AG09309 (cell line): ENCODE results near the gene LBX2.

Experiments used
- DNase-seq: peaks from one replicate; pipeline ENCODE4 v3.0.0-alpha.2; 2010; ENCODE audit warnings: low read depth
- H3K4me3 ChIP-seq: 2 replicates; pipeline ENCODE4 v1.5.1; 2011; ENCODE audit warnings: mild to moderate bottlenecking, low read depth, low read length, moderate library complexity; ENCODE audit not compliant: control insufficient read depth
- TF ChIP-seq, protein P1 (sequence below): IDR thresholded peaks from 2 replicates; pipeline ENCODE4 v1.5.1; 2011; ENCODE audit warnings: mild to moderate bottlenecking, low read depth, low read length, inconsistent platforms; ENCODE audit not compliant: insufficient read depth, control insufficient read depth; ENCODE audit errors: missing control alignments

LBX2 gene

GRCh38 chr2:74531666-74532065 is 32.3 kb upstream of the LBX2 start:
- H3K4me3 ChIP-seq, result peak overlapping the region; percentile 92
- DNase-seq, result no peak
- TF ChIP-seq, protein P1, sequence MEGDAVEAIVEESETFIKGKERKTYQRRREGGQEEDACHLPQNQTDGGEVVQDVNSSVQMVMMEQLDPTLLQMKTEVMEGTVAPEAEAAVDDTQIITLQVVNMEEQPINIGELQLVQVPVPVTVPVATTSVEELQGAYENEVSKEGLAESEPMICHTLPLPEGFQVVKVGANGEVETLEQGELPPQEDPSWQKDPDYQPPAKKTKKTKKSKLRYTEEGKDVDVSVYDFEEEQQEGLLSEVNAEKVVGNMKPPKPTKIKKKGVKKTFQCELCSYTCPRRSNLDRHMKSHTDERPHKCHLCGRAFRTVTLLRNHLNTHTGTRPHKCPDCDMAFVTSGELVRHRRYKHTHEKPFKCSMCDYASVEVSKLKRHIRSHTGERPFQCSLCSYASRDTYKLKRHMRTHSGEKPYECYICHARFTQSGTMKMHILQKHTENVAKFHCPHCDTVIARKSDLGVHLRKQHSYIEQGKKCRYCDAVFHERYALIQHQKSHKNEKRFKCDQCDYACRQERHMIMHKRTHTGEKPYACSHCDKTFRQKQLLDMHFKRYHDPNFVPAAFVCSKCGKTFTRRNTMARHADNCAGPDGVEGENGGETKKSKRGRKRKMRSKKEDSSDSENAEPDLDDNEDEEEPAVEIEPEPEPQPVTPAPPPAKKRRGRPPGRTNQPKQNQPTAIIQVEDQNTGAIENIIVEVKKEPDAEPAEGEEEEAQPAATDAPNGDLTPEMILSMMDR, result no peak

DNA sequence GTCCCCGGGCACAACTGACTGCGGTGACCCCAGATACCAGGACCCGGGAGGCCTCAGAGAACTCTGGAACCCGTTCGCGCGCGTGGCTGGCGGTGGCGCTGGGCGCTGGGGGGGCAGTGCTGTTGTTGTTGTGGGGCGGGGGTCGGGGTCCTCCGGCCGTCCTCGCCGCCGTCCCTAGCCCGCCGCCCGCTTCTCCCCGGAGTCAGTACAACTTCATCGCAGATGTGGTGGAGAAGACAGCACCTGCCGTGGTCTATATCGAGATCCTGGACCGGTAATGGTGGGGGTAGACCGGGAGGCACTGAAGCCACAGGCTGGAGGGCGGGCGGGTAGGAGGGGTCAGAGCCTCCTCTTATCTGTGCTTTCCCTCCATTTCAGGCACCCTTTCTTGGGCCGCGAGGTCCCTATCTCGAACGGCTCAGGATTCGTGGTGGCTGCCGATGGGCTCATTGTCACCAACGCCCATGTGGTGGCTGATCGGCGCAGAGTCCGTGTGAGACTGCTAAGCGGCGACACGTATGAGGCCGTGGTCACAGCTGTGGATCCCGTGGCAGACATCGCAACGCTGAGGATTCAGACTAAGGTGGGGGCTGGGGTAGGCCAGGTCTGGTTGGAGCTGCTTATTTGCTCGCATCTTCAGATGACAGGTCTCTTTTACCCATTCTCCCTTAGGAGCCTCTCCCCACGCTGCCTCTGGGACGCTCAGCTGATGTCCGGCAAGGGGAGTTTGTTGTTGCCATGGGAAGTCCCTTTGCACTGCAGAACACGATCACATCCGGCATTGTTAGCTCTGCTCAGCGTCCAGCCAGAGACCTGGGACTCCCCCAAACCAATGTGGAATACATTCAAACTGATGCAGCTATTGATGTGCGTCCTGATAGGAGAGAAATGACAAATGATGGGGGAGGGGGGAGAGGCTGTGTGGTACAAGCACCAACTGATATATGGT is 31.1 kb upstream of the LBX2 start:
- H3K4me3 ChIP-seq, result peak overlapping the region; percentile 92
- TF ChIP-seq, protein P1, result no peak
- no peak for DNase-seq

GRCh38 chr2:74529357-74530238 is 30.2 kb upstream of the LBX2 start, which contains the start of the genes AUP1 and HTRA2:
Gene AUP1, minus strand, starts transcription at chr2:74529706. Its CDS starts 77 bp downstream, at chr2:74529629.
Gene HTRA2, plus strand, starts transcription at chr2:74529933. Its CDS starts 74 bp downstream, at chr2:74530007.
- TF ChIP-seq, protein P1, result no peak
- peak; percentile 96 for DNase-seq
- H3K4me3 ChIP-seq, result peak within 1 kb of the TSS; percentile 92

DNA sequence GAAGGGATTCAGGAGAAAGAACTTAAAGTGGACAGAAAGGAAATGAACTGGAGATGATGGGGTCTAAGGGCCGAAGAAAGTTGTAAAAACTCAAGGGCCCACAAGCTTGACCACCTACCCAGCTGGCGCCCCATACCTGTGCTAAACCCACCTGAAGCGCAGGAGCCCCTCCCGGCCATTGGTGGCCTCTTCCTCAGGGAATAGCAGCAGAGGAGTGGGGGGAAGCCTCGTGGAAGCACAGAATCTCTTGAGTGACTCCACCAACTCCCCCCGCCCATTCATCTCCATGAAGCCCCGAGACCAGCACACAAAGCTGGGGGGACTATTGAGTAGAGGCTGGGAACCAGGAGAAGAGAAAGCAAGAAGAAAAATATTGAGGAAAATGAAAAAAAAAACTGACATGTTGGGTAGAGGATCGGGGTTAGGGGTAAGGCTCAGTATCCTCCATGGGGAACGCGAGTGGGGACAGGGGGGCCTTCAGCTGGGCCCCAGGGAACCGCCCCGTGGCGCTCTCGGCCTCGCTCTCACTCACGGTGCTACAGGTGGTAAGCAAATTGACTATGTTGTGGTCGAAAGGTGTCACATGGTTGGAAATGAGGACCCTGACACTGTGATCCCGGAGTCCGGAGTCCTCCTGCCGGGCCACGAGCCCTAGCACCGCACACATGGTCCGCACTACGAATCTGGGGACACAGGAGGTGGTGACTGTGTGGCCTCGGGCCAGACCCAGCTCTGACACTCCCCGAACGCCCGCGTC is 29.4 kb upstream of the LBX2 start:
- H3K4me3 ChIP-seq, result peak overlapping the region; percentile 92
- DNase-seq, result no peak
- TF ChIP-seq, protein P1, result no peak

DNA sequence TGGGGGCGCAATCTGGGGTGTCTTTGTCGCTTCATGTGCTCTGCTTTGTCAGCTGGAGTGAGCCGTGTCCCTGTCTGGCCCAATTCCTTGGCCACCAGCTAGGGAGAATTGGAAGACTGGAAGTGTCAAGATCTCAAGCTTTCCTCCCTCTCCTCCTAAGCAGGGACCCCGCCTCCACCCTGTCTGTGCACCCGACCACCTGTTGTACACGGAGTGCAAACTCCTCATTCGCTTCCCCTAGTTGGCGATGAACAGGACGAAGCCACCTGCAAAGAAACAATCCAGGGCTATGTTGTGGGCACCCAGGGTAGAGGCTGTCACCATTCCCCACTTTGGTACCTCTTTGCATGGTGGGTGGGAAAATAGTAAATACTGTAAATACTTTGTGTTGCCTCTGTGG is 28.3 kb upstream of the LBX2 start:
- TF ChIP-seq, protein P1, result no peak
- H3K4me3 ChIP-seq, result no peak overlapping the region
- no peak for DNase-seq
